Brain pericyte (primary cell): ENCODE results near the gene RILPL1.
"Not testable (repeated sequence)": the region's sequence is repeated elsewhere in the genome, so short reads cannot be mapped to it uniquely, and the experiment has no call there.

Experiments
- DNase-seq: peaks from one replicate; pipeline ENCODE4 v3.0.0-alpha.2; 2012; ENCODE audit warnings: low read depth, low spot score

The RILPL1 gene

GRCh38 chr12:123494124-123494851, 39.2 kb downstream of the RILPL1 start:
- DNase-seq = no peak

GRCh38 chr12:123492339-123493039, 41.0 kb downstream of the RILPL1 start:
- not testable (repeated sequence) for DNase-seq

GRCh38 chr12:123491481-123491880, 42.0 kb downstream of the RILPL1 start:
- DNase-seq = no peak

GRCh38 chr12:123491056-123491455, 42.5 kb downstream of the RILPL1 start:
- no peak for DNase-seq

- DNase-seq = no peak
Measured at GRCh38 chr12:123490089-123490488, 43.4 kb downstream of the RILPL1 start.

GRCh38 chr12:123489580-123489979, 43.9 kb downstream of the RILPL1 start:
- DNase-seq = no peak

- DNase-seq = no peak
Measured at GRCh38 chr12:123488539-123489230, 44.8 kb downstream of the RILPL1 start.

GRCh38 chr12:123487428-123487827, 46.1 kb downstream of the RILPL1 start:
- no peak for DNase-seq

- no peak for DNase-seq
Measured at GRCh38 chr12:123485756-123486155, 47.8 kb downstream of the RILPL1 start.

- DNase-seq = no peak
Measured at GRCh38 chr12:123483602-123484248, 49.8 kb downstream of the RILPL1 start.

- DNase-seq = no peak
Measured at GRCh38 chr12:123482876-123483275, 50.6 kb downstream of the RILPL1 start.

GRCh38 chr12:123481251-123481650, 52.3 kb downstream of the RILPL1 start:
- not testable (repeated sequence) for DNase-seq

GRCh38 chr12:123479442-123480180, 53.9 kb downstream of the RILPL1 start:
- no peak for DNase-seq

GRCh38 chr12:123478762-123479161, 54.8 kb downstream of the RILPL1 start:
- DNase-seq = no peak

- no peak for DNase-seq
Measured at GRCh38 chr12:123478069-123478468, 55.5 kb downstream of the RILPL1 start.

- DNase-seq = no peak
Measured at GRCh38 chr12:123475246-123475703, 58.2 kb downstream of the RILPL1 start.

- no peak for DNase-seq
Measured at GRCh38 chr12:123474485-123475245, 58.9 kb downstream of the RILPL1 start.

GRCh38 chr12:123472438-123472849, 61.1 kb downstream of the RILPL1 start:
- DNase-seq = no peak

- no peak for DNase-seq
Measured at GRCh38 chr12:123471374-123472068, 62.0 kb downstream of the RILPL1 start.

- no peak for DNase-seq
Measured at GRCh38 chr12:123469978-123470377, 63.5 kb downstream of the RILPL1 start.
